Left colon (tissue), 2 donors: ENCODE data around the gene TRIO. TPM values are rescaled to one million over a fixed set of nuclear protein-coding genes. Genes with fewer than 3 reads are reported as not detected.

Experiments
- ATAC-seq: fragments of 200-7000 bp; cut with Tn5 transposase; one replicate; pipeline ENCODE4 v1.9.1; 2020; ENCODE audit warnings: mild to moderate bottlenecking, moderate library complexity
- DNase-seq, 2 donors: peaks; one replicate each; pipeline ENCODE4 v3.0.0-alpha.2; 2020
- intact Hi-C, 2 donors: fragments of 100-400 bp; cut with DNase I in 1 of 2; cut with micrococcal nuclease in 1 of 2; formaldehyde crosslinking; loops; one replicate each; pipeline versions ENCODE4 v1.11.2 to v1.14.0; 2022; cut with DNase I, micrococcal nuclease
- total RNA-seq, 2 donors: library from RNA; stranded (reverse); fragmentation: NEBNext Ultra II Directional; extraction: Animal tissue kit (Norgen Biotek cat#: 25700); gene quantifications; one replicate each; pipeline ENCODE4 v1.2.1, GENCODE V29; 2021
- donor health status: DM: no; HTN: no; CAD: no.
- donor health status: DM: yes; HTN: yes; CAD: no.

The TRIO gene
- total RNA-seq, 2 donors from 2014 or later: 140 to 181 TPM

DNA sequence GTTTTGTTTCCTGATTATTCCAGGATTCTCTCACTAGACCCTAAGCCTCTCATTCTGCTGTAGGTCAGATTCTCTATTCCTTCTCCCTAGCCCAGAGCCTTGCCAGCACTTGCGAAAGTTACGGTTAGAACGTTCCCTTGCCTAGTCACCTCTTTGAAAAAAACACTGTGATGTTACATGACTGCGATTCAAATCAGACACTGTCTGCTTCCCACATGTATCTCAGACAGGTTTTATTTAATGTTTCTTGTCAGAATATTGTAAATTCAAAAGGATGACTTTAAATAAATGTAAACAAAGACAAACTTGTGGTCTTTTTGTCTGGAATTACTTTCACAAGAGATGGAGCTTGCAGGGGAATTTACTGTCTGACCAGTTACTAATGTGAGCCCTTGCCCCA is 322.0 kb downstream of the TRIO start:
- intact Hi-C loops: no loop called here
- no peak for ATAC-seq
- no peak for DNase-seq

DNA sequence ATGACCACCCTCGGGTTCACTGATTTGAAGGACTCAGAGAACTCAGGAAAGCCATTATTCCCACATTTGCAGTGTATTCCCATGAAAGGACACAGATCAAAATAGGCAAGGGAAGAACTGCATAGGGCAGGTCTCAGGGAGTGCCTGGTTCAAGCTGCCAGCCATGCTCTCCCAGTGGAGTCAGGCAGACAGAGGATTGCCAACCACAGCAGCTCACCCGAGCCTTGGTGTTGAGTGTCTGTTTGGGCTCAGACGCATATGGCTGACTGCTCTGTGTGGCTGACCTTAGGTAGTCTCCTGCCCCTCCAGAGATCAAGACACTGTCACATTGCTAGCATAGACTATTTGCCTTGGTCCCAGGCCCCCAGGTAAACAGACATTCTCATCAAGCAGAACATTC is 322.6 kb downstream of the TRIO start:
- intact Hi-C loops: no loop called here
- no peak for ATAC-seq
- DNase-seq: no peak

DNA sequence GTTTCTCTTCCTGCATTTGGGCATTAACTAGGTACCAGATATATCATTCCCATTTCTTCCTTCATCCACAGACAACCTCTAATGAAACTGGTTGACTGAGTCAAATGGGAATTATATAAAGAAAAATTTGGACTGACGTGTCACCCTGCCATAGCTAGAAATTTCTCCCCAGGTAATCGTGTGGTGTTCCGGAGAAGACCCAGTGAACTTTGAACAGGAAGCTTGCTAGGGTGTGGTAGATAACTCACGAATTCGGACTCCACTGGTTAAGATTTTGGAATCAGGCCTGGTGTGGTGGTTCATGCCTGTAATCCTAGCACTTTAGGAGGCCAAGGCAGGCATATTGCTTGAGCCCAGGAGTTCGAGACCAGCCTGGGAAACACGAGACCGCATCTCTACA is 324.1 kb downstream of the TRIO start:
- peak; percentile 61 for ATAC-seq
- no peak for DNase-seq
- intact Hi-C loops: no loop called here

DNA sequence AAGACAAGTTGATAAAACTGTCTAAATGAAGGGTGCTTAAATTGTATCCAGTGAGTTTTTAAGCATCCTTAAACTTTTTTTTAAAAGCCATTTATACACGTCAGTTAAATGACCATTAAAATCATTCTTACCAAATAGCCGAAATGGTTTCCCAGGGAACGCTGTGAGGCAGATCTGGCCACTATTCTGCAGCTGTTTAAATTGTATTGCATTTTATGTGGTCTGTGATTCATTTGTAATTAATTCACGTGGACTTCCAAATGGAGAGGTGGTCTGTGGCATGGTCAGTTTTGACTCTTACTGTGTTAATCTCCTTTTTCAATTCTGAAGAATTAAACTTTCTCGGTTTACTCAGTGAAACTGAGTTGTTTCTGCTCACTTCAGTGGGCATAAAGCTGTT is 324.7 kb downstream of the TRIO start:
- DNase-seq: no peak
- intact Hi-C loops: no loop called here
- ATAC-seq: no peak

DNA sequence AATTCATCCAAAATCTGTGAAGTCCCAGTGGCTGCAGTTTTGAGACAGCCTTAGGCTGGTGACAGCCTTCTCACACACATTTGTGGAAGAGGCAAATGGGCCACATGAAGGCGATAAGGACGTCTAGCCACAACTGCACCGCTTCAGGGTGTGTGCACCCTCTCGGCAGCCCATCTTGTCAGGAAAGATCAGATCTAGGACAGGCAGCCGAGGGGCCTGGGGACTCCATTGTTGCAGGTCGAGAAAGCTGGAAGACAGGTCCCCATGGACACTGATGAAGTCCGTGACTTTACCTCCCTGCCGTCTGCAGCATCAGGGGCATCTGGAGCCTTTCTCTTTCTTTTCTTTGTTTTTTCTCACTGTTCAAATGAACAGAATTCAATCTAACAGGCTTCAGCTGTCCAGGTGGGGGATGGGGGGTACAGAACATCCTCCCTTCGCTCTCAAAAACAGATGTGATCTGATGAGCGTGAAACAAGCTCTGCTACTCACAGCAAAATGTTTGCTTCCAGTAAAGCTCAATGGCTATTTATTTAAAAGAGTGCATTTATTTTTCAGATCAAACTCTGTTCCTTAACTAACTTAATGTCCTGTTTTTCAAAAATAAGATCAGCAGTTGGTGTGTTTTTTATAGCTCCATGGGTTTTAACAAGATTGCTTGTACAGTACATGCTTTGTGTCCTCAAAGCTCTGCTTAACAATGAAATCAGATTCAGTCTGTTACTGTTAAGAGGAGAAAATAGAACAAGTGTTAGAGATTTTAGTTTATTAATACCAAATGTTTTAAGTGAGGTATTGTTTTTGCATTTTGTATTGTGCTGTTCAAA is 326.6 kb downstream of the TRIO start:
- intact Hi-C loops: no loop called here
- DNase-seq (no peak), ATAC-seq (no peak)

DNA sequence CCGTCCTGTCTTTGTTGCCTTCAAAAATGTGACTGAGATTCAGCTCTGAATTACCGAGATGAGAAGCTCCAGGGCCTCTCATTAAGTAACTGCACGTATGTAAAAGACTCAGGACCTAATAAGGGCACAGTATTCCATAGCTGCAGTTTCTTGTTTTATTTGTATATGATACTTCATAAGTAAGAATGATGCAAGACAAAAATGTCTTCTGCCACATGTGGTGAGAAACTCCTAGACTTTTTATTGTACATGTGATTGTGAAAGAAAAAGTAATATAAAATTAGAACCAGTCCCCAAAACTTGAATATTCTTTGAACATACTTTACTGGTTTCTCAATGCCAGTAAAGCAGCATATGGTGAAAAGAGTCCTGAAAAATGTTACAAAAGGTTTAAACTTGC is 328.4 kb downstream of the TRIO start:
- no peak for ATAC-seq
- intact Hi-C loops: no loop called here
- DNase-seq: no peak

DNA sequence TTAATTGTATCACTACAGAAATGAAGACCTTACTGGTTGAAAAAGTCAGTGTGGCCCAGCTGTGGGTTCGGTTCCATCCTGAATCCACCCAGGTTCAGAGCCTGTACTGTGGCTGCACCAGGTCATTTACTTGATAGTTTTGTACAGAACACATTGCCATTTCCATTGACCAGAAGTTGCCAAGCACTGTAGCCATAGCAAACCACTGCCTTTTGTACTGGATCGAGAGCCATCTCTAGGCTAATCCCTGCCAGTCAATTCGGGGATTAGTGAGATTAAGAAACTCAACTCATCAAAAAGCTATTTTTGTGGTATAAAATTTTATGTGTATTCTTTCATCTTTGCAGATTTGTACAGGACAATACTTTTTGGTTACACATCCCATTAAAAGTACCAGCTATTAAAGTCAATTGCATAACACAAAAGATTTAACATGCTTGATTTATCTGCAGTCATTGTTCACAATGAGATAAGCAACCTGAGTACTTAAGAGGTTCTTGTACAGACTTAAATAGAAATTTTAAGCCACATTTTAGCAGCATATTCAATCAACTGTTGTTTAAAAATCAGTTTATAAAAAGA is 329.9 kb downstream of the TRIO start:
- no peak for DNase-seq
- intact Hi-C loops: no loop called here
- no peak for ATAC-seq

DNA sequence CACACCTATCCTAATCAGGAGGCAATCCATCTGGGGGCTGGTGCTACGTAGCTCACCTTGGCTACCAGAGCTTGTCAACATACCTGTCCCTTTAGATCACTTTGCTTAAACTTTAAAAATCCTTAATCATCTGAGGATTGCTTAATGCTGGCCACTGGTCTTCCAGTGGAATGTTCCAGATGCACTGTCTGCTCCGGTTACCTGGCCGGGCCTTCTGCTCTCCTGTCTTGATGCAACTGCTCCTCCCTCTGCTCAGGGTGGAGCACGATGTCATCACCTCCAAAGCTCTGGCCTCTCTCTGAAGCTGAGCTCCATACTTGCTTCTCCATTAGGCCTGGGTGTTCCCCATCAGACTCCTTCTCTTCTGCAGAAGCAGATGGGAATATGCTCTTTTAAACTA is 331.9 kb downstream of the TRIO start:
- no peak for ATAC-seq
- intact Hi-C loops: no loop called here
- DNase-seq: no peak

DNA sequence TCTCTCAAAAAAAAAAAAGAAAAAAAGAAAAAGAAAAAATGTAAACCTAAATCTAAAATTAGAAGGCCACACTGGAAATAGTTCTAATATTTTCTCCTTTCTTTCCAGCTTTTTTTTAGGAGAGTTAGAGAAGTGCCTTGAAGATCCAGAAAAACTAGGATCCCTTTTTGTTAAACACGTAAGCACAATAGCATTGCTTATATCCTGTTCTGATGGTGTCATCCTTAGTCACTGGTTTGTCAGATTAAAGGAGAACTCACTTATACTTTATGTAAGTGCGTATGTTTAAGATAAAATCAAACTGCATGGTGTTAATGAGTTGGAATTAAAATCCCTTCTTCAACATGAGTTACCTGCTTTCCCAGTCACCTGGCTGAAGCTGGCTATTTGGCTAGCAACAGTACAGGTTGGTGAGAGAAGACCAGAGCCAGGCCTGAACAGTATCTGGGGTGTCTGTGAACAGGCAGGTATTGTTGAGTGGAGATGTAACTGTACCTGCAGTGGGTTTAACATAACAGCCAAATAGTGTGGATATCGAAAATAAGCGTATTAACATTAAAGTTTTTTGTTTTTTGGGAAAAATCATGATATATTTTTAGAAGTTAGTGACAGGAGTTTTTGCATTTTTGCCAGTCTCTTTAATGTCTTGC is 333.8 kb downstream of the TRIO start:
- DNase-seq (no peak), ATAC-seq (no peak)
- intact Hi-C loops: no loop called here

DNA sequence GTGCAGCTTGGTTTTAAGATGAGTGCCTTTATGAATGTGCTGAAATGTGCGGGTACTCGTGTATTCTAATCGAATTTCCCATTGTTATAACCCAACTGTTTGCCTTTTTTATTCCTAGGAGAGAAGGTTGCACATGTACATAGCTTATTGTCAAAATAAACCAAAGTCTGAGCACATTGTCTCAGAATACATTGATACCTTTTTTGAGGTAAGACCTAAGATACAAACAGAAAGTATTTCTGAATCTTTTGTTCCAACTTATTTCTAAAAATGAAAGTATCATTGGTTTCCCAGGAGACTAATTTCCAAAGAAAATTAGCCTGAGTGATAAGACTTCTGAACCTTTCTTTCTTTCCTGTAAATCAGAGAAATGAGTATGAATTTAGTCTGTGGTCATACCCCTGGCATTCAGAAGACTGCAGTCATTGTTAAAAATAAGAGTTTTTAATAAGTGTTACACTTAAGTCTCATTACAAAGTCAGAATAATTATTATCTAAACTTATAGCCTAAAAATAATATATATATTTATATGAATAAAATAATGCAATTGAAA is 336.1 kb downstream of the TRIO start:
- intact Hi-C loops: no loop called here
- DNase-seq: no peak
- no peak for ATAC-seq

DNA sequence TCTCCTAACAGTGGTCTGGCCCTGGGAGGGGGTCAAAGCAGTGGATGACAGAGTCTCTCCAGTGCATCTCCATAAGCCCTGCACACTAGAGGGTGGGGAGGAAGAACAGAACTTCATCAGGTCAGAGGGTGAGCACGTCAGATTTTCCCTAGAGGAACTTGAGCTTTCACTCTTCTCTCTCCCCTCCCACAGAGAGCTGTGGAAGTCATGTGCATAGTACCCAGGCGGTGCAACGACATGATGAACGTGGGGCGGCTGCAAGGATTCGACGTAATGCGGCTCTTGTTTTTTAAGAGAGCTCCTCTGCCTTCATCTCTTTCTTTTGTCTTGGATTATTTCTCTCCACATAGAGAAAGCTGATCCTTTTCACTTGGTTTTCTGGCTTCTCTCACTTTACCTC is 338.2 kb downstream of the TRIO start:
- ATAC-seq: no peak
- no peak for DNase-seq
- intact Hi-C loops: no loop called here

DNA sequence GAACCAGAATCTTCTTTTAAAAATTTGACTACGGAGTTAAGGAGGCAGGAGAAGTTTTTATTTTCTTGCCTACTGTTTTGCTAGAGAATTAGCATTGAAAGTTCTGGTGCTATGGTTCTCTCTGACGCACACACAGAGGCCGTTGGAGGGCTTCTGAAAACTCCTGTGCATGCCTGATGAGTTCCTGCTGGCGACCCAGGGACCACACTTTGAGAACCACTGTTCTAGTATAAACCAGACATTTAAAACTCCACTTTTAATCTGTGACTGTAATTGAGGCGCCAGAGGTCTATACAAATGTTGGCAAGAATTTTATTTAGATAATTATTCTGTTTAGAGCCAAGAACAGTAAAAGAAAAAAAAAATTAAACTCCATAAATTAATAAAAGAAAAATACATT is 338.9 kb downstream of the TRIO start:
- ATAC-seq (no peak), DNase-seq (no peak)
- intact Hi-C loops: no loop called here

DNA sequence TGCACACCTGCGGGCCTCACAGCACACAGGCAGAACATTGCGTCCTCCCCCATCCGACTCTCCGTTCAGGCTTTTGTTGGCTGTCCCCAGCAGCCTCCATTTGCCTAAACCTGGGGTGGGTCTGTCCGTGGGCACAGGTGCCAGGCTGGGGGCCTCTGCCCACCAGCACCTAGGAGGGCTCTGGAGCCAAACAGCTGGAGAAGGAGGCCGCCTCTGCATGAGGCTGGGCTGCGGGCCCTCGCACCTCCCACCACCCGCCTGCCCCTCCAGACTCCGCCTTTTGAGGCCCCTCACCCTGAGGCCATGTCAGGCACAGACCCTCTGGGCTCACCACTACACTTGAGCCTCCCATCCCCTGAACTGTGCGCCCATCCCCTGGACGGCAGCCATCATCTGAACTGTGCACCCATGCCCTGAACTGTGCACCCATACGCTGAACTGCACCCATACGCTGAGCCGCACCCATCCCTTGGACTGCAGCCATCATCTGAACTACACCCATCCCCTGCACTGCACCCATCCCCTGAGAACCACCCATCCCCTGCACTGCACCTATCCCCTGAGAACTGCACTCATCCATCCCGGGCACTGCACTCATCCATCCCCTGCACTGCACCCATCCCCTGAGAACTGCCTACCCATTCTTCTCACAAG is 340.5 kb downstream of the TRIO start:
- DNase-seq (peak in 1 of 2 donors; percentile 67), ATAC-seq (peak; percentile 94)
- intact Hi-C loops: no loop called here

DNA sequence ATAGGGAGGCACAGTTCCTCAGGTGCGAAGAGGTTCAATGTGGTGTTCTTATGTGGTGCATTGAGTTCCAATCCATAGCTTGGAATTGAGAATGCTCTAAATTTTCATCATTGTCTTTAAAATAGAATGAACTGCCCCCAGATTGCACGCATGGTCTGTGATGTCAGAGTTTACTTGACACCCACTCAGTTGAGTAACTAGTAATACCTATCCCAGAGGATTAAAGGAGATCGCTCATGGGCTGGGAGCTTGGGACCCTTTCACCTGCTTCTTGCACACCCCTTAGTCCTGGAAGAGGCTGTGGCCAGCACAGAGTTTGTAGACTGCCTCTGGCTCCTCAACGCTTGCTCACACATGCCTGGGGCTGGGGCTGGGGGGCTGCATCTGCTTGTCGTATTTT is 343.3 kb downstream of the TRIO start:
- ATAC-seq (no peak), DNase-seq (no peak)
- intact Hi-C loops: no loop called here

DNA sequence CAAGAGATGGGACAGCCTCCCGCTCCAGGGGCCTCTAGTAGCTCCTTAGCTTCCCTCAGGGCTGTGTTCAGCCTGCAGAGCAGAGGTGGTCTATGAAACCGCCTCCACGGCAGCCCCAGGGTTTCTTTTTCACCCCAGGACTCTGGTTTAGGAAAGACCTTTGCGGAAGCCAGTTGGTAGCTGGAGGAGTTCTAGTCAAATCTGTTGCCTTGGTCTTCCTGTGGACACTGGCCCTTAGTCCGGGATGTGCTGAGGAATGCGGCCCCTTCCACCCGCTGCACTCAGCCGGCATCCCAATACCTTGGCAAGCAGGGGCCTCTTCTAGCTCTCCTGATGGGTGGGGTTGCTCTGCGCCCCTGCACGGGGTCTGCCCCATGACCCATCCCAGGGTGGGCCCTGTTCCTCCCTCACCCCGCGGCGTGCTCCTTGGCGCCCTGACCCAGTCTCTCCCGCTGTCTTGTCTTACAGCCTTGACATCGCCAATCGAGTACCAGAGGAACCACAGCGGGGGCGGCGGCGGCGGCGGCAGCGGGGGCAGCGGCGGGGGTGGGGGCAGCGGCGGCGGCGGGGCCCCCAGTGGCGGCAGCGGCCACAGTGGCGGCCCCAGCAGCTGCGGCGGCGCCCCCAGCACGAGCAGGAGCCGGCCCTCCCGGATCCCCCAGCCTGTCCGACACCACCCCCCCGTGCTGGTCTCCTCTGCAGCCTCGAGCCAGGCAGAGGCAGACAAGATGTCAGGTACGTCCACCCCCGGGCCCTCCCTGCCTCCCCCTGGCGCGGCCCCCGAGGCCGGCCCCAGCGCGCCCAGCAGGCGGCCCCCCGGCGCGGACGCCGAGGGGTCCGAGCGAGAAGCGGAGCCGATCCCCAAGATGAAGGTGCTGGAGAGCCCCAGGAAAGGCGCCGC is 344.1 kb downstream of the TRIO start:
- intact Hi-C loops: no loop called here
- DNase-seq (no peak), ATAC-seq (no peak)

DNA sequence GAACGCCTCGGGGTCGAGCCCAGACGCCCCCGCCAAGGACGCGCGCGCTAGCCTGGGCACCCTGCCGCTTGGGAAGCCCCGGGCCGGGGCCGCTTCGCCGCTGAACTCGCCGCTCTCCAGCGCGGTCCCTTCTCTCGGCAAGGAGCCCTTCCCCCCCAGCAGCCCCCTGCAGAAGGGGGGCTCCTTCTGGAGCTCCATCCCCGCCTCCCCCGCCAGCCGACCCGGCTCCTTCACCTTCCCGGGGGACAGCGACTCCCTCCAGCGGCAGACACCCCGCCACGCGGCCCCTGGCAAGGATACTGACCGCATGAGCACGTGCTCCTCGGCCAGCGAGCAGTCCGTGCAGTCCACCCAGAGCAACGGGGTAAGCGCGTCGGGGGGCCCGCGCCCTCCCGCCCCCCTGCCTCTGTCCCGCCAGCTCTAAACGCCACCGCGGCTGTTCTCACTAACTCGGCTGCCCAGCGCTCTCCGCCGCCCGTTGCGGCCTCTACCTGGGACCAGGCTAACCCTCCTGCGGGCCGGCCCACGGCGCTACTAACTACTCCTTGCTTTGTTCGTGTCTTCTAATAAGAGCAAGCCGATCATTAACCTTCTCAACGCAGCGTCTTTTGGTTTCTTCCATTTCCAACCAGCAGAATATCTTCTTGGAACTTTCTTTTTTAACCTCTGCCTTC is 344.9 kb downstream of the TRIO start:
- DNase-seq: no peak
- intact Hi-C loops: no loop called here
- no peak for ATAC-seq

DNA sequence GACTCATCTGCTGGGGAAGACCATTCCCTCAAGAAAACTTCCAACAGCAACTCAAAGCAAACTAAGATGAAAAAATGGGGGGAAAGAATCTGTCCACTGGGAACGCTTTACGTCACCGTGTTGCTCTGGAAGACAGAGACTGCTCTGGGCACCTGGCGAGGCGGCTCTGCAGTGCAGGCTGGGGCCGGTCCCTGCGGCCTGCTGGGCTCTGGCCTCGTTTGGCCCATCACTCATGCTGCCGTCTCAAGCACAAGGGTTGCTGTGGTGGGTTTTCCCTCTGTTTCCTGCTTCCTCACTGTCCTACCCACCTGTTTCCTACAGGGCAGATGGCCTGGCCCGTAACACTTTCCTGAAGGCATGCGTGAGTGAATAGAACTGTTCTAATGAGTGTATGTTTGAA is 345.6 kb downstream of the TRIO start:
- intact Hi-C loops: no loop called here
- no peak for ATAC-seq

DNA sequence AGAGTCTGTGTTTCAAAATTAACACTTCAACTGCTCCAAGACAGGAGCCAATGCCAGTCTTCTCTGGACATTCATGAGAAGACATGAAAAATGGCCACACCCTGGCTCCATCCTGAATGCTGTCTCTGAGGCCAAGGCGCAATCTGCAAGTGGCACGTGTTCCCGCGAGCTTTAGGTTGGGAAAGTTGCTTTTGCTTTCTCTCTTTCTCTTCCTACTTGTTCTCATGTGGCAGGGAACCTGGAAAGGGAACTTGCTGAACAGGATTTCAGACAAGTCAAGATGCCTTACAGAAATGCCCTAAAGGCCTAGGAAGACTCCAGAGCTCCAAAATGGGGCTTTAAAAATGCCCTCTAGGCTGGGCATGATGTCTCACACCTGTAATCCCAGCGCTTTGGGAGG is 346.5 kb downstream of the TRIO start:
- ATAC-seq: no peak
- no peak for DNase-seq
- intact Hi-C loops: no loop called here

More for the DNA sequence above, 345.6 kb downstream of the TRIO start:
- DNase-seq: no peak
